Mucosa of descending colon (tissue), 3 donors: Measurements from ENCODE around the gene MED13L. TPM values are rescaled to one million over a fixed set of nuclear protein-coding genes. Genes with fewer than 3 reads are reported as not detected.

Experiments
- ATAC-seq: fragments of 200-7000 bp; cut with Tn5 transposase; one replicate; pipeline ENCODE4 v1.9.1; 2020; ENCODE audit warnings: mild to moderate bottlenecking, moderate library complexity
- DNase-seq, 3 donors: peaks; one replicate each; pipeline ENCODE4 v3.0.0-alpha.2; 2020
- H3K36me3 ChIP-seq: fragments of 200-600 bp; one replicate; pipeline ENCODE4 v1.8.0; 2021; ENCODE audit warnings: low read depth, mild to moderate bottlenecking
- H3K4me1 ChIP-seq: fragments of 200-600 bp; one replicate; pipeline ENCODE4 v1.8.0; 2021; ENCODE audit warnings: low read depth, mild to moderate bottlenecking
- H3K4me3 ChIP-seq: fragments of 200-600 bp; one replicate; pipeline ENCODE4 v1.8.0; 2021; ENCODE audit warnings: mild to moderate bottlenecking
- H3K9me3 ChIP-seq: fragments of 200-600 bp; one replicate; pipeline ENCODE4 v1.8.0; 2021; ENCODE audit warnings: mild to moderate bottlenecking
- CTCF ChIP-seq: fragments of 200-600 bp; IDR thresholded peaks from one replicate; pipeline ENCODE4 v1.8.0; 2022; ENCODE audit warnings: antibody characterized with exemption, mild to moderate bottlenecking
- intact Hi-C, 2 donors: fragments of 100-400 bp; cut with DNase I in 1 of 2; cut with micrococcal nuclease in 1 of 2; formaldehyde crosslinking; loops; one replicate each; pipeline versions ENCODE4 v1.11.0 to v1.11.1; 2022; cut with DNase I, micrococcal nuclease
- total RNA-seq, 3 donors: library from RNA; stranded (reverse); fragmentation: NEBNext Ultra II Directional in 2 of 3; extraction: Animal tissue kit (Norgen Biotek cat#: 25700) in 2 of 3; gene quantifications; one replicate each; pipeline versions ENCODE4 v1.2.1 to v1.2.4, GENCODE V29; 2021 to 2023
- donor health status: DM: no; HTN: no; CAD: no; lungs with moderate emphysema.
- donor health status: DM: no; HTN: no; CAD: no.
- donor health status: DM: no; HTN: yes; CAD: no.

MED13L gene
- total RNA-seq, 3 donors from 2014 or later: 96.9 to 165 (median 135) TPM

GRCh38 chr12:116026346-116026745, 251.1 kb downstream of the MED13L start:
- intact Hi-C loops: no loop called here
- DNase-seq (no peak), ATAC-seq (no peak)
- Histone ChIP-seq H3K4me3 (no peak overlapping the region), H3K4me1 (no peaks in the 10 kb centered on the region), H3K9me3 (no peaks in the 10 kb centered on the region), H3K36me3 (no peaks in the 10 kb centered on the region)
- no peak for TF ChIP-seq CTCF

DNA sequence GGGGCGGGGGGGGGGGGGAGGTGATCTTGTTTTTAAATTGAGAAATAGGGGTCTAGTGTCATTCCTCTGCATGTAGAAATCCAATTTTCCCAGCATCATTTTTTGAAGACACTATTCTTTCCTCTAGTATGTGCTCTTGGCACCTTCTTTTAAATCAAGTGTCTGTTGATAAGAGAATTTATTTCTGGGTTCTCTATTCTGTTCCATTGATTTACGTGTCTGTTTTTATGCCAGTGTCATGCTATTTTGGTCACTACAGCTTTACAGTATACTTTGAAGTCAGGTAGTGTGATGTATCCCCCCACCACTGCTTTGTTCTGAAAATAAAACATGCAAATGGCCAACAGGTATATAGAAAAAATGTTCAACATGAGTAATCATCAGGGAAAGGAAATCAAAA, 252.7 kb downstream of the MED13L start:
- no peak for DNase-seq
- Histone ChIP-seq H3K4me3 (no peak overlapping the region), H3K9me3 (no peaks in the 10 kb centered on the region), H3K36me3 (no peaks in the 10 kb centered on the region), H3K4me1 (no peaks in the 10 kb centered on the region)
- no peak for TF ChIP-seq CTCF
- no peak for ATAC-seq
- intact Hi-C loops: no loop called here

GRCh38 chr12:116019415-116019814, 258.1 kb downstream of the MED13L start:
- H3K36me3 ChIP-seq: no peaks in the 10 kb centered on the region
- DNase-seq (no peak), ATAC-seq (no peak)
- H3K9me3 ChIP-seq: no peaks in the 10 kb centered on the region
- no peak for TF ChIP-seq CTCF
- intact Hi-C loops: loop anchor here in 1 of 2 donors (10.0 kb wide), 1 partner anchor 215 kb away; no protein-coding TSS in a partner anchor
- H3K4me1 ChIP-seq: no peaks in the 10 kb centered on the region
- no peak overlapping the region for H3K4me3 ChIP-seq

DNA sequence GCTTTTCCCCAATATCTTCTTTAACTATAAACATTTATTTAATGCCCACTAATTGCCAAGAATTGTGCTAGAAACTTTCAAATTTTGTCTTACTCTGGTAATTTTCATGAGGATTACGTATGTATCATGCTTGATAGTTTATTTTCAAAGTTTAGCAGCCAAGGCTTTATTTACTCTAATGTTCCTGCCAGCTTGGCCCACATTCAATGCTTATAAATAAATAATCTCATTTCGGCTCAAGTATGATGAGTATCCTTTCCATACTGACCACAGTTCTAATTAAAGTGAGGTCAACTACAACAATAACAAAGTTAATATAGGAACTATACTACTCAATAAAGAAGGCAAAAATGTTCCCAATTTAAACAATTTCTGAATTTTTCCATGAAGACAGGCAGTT, 259.2 kb downstream of the MED13L start:
- intact Hi-C loops: loop anchor here in 1 of 2 donors (10.0 kb wide), 1 partner anchor 217 kb away; no protein-coding TSS in a partner anchor
- no peak for ATAC-seq
- Histone ChIP-seq H3K36me3 (no peaks in the 10 kb centered on the region), H3K4me3 (no peak overlapping the region), H3K4me1 (no peaks in the 10 kb centered on the region), H3K9me3 (no peaks in the 10 kb centered on the region)
- no peak for TF ChIP-seq CTCF
- DNase-seq: no peak

DNA sequence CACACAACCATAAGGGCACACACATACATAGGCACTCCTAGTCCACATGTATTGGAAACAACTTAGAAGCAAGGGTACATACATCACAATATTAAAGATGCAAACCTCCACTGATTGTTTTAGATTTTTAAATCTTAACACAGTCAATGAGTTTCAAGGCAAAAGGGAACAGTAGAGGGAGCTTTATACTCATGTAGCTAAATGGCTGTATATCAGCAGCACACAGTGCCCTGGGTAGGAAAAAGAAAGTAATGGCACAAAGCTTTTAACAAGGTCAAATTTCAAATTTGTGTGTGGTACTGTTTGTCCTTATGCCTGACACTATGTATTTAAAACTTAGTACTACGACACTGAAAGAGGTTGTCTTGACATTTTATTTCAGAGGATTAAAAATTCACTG, 262.0 kb downstream of the MED13L start:
- no peak for TF ChIP-seq CTCF
- Histone ChIP-seq H3K4me1 (no peaks in the 10 kb centered on the region), H3K9me3 (no peaks in the 10 kb centered on the region), H3K36me3 (no peaks in the 10 kb centered on the region), H3K4me3 (no peak overlapping the region)
- intact Hi-C loops: loop anchor here in 1 of 2 donors (10.0 kb wide), 1 partner anchor 219 kb away; no protein-coding TSS in a partner anchor
- DNase-seq: no peak
- peak; percentile 64 for ATAC-seq

DNA sequence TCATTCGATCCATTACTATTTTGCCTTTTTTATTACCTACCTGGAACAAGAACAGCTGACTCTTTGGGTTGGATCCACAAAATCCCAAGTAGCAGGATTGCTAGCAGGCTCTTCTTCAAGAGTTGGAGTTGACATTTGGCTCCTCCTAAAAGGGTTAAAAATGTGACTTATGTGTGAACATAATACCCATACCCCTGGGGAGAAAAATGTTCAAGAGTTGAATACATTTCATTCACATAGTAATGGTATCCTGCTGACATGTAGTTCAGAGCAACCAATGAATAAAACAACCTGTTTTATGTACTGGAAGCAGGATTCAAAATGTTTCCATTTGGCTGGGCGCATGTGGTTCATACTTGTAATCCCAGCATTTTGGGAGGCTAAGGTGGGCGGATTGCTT, 264.7 kb downstream of the MED13L start:
- no peak for TF ChIP-seq CTCF
- H3K9me3 ChIP-seq: no peaks in the 10 kb centered on the region
- ATAC-seq (no peak), DNase-seq (no peak)
- intact Hi-C loops: loop anchor here in 1 of 2 donors (10.0 kb wide), 1 partner anchor 222 kb away; no protein-coding TSS in a partner anchor
- no peak overlapping the region for H3K4me3 ChIP-seq
- H3K4me1 ChIP-seq: no peaks in the 10 kb centered on the region
- H3K36me3 ChIP-seq: no peaks in the 10 kb centered on the region
